Measurements from ENCODE around the gene CXCL5. TPM values are rescaled to one million over a fixed set of nuclear protein-coding genes. Genes with fewer than 3 reads are reported as not detected.

CXCL5 gene
- total and polyA plus RNA-seq, 2 experiments from 2014 or later = 7.5 to 7.6 TPM

DNA sequence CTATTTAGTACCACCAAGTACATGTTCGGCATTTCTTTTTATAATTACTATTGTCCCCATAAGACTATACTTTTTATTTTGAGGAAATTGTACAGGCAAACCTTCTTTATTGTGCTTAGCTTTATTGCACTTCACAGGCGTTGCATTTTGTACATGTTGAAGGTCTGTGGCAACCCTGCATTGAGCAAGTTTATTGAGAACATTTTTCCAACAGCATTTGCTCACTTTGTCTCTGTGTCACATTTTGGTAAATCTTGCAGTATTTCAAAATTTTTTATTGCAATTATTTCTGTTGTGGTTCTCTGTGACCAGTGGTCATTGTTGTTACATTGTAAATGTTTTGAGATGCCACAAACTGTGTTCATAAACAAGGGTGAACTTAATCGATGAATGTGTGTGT, 10.8 kb upstream of the CXCL5 start (continued):
- TF ChIP-seq, protein P1, sequence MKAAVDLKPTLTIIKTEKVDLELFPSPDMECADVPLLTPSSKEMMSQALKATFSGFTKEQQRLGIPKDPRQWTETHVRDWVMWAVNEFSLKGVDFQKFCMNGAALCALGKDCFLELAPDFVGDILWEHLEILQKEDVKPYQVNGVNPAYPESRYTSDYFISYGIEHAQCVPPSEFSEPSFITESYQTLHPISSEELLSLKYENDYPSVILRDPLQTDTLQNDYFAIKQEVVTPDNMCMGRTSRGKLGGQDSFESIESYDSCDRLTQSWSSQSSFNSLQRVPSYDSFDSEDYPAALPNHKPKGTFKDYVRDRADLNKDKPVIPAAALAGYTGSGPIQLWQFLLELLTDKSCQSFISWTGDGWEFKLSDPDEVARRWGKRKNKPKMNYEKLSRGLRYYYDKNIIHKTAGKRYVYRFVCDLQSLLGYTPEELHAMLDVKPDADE (IDR thresholded peaks at IDR 0.05) = no peak
- TF ChIP-seq NANOG (IDR thresholded peaks at IDR 0.05; ENCODE audit: borderline replicate concordance) (no peak), STAT1 (IDR thresholded peaks at IDR 0.05; ENCODE audit: unreplicated experiment) (no peak), POLR2AphosphoS5 (IDR thresholded peaks at IDR 0.05; ENCODE audit: low read depth) (no peak), REST (IDR thresholded peaks at IDR 0.05; ENCODE audit: unreplicated experiment) (no peak), EZH2 (IDR thresholded peaks at IDR 0.05; ENCODE audit: low read depth, unreplicated experiment) (no peak)

DNA sequence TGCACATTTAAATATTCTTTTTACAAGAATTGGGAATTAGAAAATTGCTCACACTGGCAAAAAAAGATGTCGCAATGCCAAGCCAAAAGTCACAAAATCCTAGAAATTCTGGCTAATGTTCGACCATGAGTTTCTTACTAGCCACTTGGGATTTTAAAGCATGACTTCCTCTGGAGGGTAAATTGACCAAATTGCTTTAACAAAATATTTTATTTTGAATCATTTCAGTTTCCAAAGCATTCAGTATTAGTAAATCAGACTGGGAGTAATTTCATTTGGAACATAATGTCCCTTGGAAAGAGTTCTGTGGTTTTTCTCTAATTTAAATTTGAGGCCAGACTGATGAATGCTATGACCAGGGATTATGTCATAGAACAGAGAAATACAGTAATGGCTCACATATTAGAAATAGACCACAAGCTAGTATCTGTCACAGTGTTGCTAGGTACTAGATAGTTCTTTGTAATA, 7.6 kb upstream of the CXCL5 start:
- Histone ChIP-seq H3K4me2 (no peak overlapping the region; the same call in 1 of the 2 replicates), H3K27me3 (ENCODE audit: insufficient read depth) (no peaks in the 10 kb centered on the region), H3K27ac (ENCODE audit: low read depth) (no peak overlapping the region), H3K79me2 (replicated peaks; ENCODE audit: insufficient read depth) (no peaks in the 10 kb centered on the region), H3K4me3 (no peak overlapping the region), H3F3A (replicated peaks; ENCODE audit: low read depth) (no peaks in the 10 kb centered on the region), H4K20me1 (replicated peaks; ENCODE audit: insufficient read depth) (no peaks in the 10 kb centered on the region), H3K9me2 (ENCODE audit: insufficient read depth) (no peaks in the 10 kb centered on the region; the same call in 1 of the 2 replicates), H2AFZ (no peak overlapping the region), H3K36me3 (ENCODE audit: insufficient read depth) (no peaks in the 10 kb centered on the region; the same call in 1 of the 2 replicates), H3K4me1 (ENCODE audit: insufficient read depth) (peaks cover 16% of the 10 kb centered on the region)
- peaks cover 15% of the 10 kb centered on the region for H3K36me3 Mint-ChIP-seq (ENCODE audit: low read depth)
- H3K4me3 Mint-ChIP-seq = no peak overlapping the region
- peaks cover 10% of the 10 kb centered on the region; the same call in 2 of the 3 replicates for H3K9me3 Mint-ChIP-seq
- no peak for DNase-seq (ENCODE audit: low spot score)
- H3K27ac Mint-ChIP-seq = no peak overlapping the region
- peaks cover 15% of the 10 kb centered on the region for H3K4me1 Mint-ChIP-seq
- no peaks in the 10 kb centered on the region for H3K27me3 Mint-ChIP-seq (ENCODE audit: insufficient read depth, low read depth, poor library complexity)
- no peak for ATAC-seq
- TF ChIP-seq EZH2phosphoT487 (IDR thresholded peaks at IDR 0.05; ENCODE audit: unreplicated experiment) = no peak
- no peak for TF ChIP-seq CREB1 (CRISPR knock-in tag; IDR thresholded peaks at IDR 0.05; ENCODE audit: low read depth)
- TF ChIP-seq, protein P2, sequence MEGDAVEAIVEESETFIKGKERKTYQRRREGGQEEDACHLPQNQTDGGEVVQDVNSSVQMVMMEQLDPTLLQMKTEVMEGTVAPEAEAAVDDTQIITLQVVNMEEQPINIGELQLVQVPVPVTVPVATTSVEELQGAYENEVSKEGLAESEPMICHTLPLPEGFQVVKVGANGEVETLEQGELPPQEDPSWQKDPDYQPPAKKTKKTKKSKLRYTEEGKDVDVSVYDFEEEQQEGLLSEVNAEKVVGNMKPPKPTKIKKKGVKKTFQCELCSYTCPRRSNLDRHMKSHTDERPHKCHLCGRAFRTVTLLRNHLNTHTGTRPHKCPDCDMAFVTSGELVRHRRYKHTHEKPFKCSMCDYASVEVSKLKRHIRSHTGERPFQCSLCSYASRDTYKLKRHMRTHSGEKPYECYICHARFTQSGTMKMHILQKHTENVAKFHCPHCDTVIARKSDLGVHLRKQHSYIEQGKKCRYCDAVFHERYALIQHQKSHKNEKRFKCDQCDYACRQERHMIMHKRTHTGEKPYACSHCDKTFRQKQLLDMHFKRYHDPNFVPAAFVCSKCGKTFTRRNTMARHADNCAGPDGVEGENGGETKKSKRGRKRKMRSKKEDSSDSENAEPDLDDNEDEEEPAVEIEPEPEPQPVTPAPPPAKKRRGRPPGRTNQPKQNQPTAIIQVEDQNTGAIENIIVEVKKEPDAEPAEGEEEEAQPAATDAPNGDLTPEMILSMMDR (conservative IDR thresholded peaks at IDR 0.05; ENCODE audit: low read depth in 2 of 2) = no peak
- TF ChIP-seq STAT1 (IDR thresholded peaks at IDR 0.05; ENCODE audit: unreplicated experiment) = no peak
- no peak for TF ChIP-seq EZH2 (IDR thresholded peaks at IDR 0.05; ENCODE audit: low read depth, unreplicated experiment)
- TF ChIP-seq REST (IDR thresholded peaks at IDR 0.05; ENCODE audit: unreplicated experiment) = no peak
- TF ChIP-seq ZNF331 (CRISPR knock-in tag; IDR thresholded peaks at IDR 0.05; ENCODE audit: low read depth) = no peak
- no peak for TF ChIP-seq JUNB (IDR thresholded peaks at IDR 0.05; ENCODE audit: unreplicated experiment)
- TF ChIP-seq ZNF114 (CRISPR knock-in tag; IDR thresholded peaks at IDR 0.05) = no peak
- TF ChIP-seq, protein P1 (IDR thresholded peaks at IDR 0.05) = no peak
- no peak for TF ChIP-seq NANOG (IDR thresholded peaks at IDR 0.05; ENCODE audit: borderline replicate concordance)
